ENCODE data around the gene PCNT.
"Not testable (repeated sequence)": the region's sequence is repeated elsewhere in the genome, so short reads cannot be mapped to it uniquely, and the experiment has no call there.

PCNT gene

DNA sequence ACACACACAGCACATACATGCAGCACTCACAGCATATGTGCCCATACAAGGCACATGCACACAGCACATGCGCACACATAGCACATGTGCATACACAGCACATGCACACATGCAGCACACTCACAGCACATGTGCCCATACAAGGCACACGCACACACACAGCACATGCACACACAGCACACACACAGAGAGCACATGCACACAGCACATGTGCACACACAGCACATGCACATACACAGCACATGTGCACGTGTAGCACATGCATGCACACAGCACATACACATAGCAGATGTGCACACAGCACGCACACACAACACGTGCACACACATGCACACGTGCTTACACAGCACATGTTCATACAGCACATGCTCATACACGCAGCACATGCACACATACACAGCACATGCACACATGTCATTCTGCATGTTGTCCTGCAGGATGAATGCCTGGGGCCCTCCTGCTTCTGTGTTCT lies 48.1 kb downstream of the PCNT start:
- Histone ChIP-seq H4K20me1 (ENCODE audit: control insufficient read depth, insufficient read depth, low read depth, low read length) (peaks cover 5% of the 10 kb centered on the region; the same call in 1 of the 2 replicates), H3K9me3 (ENCODE audit: control insufficient read depth, insufficient read depth, low read length) (no peaks in the 10 kb centered on the region; the same call in 1 of the 2 replicates), H3K79me2 (ENCODE audit: control insufficient read depth, low read length) (peaks cover 88% of the 10 kb centered on the region), H3F3A (ENCODE audit: control insufficient read depth, insufficient read depth) (no peaks in the 10 kb centered on the region), H3K4me1 (ENCODE audit: control insufficient read depth, low read length) (no peaks in the 10 kb centered on the region), H3K4me2 (ENCODE audit: low read length) (no peak overlapping the region), H3K27me3 (ENCODE audit: control insufficient read depth, low read length) (no peaks in the 10 kb centered on the region), H3K27ac (ENCODE audit: low read depth, low read length) (no peak overlapping the region), H3K4me3 (ENCODE audit: low read length) (no peak overlapping the region), H3K9me2 (replicated peaks; ENCODE audit: control insufficient read depth, low read length) (no peaks in the 10 kb centered on the region), H3K36me3 (ENCODE audit: control insufficient read depth, low read length) (peaks cover 60% of the 10 kb centered on the region)
- TF ChIP-seq, protein P1, sequence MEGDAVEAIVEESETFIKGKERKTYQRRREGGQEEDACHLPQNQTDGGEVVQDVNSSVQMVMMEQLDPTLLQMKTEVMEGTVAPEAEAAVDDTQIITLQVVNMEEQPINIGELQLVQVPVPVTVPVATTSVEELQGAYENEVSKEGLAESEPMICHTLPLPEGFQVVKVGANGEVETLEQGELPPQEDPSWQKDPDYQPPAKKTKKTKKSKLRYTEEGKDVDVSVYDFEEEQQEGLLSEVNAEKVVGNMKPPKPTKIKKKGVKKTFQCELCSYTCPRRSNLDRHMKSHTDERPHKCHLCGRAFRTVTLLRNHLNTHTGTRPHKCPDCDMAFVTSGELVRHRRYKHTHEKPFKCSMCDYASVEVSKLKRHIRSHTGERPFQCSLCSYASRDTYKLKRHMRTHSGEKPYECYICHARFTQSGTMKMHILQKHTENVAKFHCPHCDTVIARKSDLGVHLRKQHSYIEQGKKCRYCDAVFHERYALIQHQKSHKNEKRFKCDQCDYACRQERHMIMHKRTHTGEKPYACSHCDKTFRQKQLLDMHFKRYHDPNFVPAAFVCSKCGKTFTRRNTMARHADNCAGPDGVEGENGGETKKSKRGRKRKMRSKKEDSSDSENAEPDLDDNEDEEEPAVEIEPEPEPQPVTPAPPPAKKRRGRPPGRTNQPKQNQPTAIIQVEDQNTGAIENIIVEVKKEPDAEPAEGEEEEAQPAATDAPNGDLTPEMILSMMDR (IDR thresholded peaks at IDR 0.05; ENCODE audit: low read depth, low read length, poor library complexity, severe bottlenecking), result no peak
- no peak for TF ChIP-seq EZH2phosphoT487 (IDR thresholded peaks at IDR 0.05; ENCODE audit: borderline replicate concordance, low read length)

DNA sequence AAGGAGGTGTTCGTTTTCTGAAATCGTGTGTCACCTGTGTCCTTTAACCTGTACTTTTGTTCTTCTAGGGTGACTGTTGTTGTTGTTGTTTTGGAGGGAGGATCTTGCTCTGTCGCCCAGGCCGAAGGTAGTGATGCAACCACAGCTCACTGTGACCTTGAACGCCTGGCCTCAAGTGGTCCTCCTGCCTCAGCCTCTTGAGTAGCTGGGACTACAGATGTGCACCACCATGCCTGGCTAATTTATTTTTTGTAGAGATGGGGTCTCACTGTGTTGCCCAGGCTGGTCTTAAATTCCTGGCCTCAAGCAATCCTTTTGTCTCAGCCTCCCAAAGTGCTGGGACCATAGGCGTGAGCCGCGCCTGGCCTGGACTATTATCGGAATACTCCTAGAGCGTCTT lies 49.0 kb downstream of the PCNT start:
- Histone ChIP-seq H3K36me3 (ENCODE audit: control insufficient read depth, low read length) (peaks cover 60% of the 10 kb centered on the region), H3K79me2 (ENCODE audit: control insufficient read depth, low read length) (peaks cover 91% of the 10 kb centered on the region)
- H3K27ac ChIP-seq (ENCODE audit: low read depth, low read length); H3F3A ChIP-seq (ENCODE audit: control insufficient read depth, insufficient read depth); H3K4me3 ChIP-seq (ENCODE audit: low read length); H3K9me3 ChIP-seq (ENCODE audit: control insufficient read depth, insufficient read depth, low read length); H4K20me1 ChIP-seq (ENCODE audit: control insufficient read depth, insufficient read depth, low read depth, low read length); H3K4me1 ChIP-seq (ENCODE audit: control insufficient read depth, low read length); H3K4me2 ChIP-seq (ENCODE audit: low read length); H3K27me3 ChIP-seq (ENCODE audit: control insufficient read depth, low read length); H3K9me2 ChIP-seq (replicated peaks; ENCODE audit: control insufficient read depth, low read length): not testable (repeated sequence)

DNA sequence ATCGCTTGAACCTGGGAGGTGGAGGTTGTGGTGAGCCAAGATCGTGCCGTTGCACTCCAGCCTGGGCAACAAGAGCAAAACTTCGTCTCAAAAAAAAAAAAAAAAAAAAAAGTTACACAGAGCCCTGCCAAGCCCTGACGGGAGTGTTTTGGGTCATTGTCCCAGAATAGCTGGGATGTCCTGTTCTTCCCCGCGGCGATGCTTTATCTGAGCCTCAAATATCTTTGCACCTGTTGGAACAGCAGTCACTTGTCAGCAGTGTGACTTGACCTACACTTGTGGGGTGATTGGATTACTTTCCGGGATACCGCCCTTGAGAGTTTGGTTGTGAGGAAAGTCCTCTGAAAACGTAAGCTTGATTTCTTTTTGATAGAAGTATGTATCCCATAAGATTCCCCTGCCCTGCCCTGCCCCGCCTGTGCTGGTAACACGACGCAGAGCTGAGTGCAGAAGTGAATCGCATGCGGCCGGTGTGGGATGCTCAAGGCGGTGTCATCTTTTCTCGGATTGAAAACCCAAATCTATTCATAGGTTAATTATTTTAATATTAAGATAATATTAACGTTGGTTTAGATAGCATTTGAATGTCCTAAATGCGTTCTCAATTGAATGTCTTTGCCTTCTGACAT lies 50.9 kb downstream of the PCNT start:
- no peaks in the 10 kb centered on the region for H3K9me2 ChIP-seq (replicated peaks; ENCODE audit: control insufficient read depth, low read length)
- no peaks in the 10 kb centered on the region for H3K27me3 ChIP-seq (ENCODE audit: control insufficient read depth, low read length)
- H4K20me1 ChIP-seq (ENCODE audit: control insufficient read depth, insufficient read depth, low read depth, low read length), result no peaks in the 10 kb centered on the region
- H3K4me3 ChIP-seq (ENCODE audit: low read length), result no peak overlapping the region
- H3K4me1 ChIP-seq (ENCODE audit: control insufficient read depth, low read length), result no peaks in the 10 kb centered on the region
- peaks cover 63% of the 10 kb centered on the region for H3K36me3 ChIP-seq (ENCODE audit: control insufficient read depth, low read length)
- H3K27ac ChIP-seq (ENCODE audit: low read depth, low read length), result no peak overlapping the region
- peaks cover 92% of the 10 kb centered on the region for H3K79me2 ChIP-seq (ENCODE audit: control insufficient read depth, low read length)
- TF ChIP-seq EZH2phosphoT487 (IDR thresholded peaks at IDR 0.05; ENCODE audit: borderline replicate concordance, low read length), result no peak
- TF ChIP-seq, protein P1 (IDR thresholded peaks at IDR 0.05; ENCODE audit: low read depth, low read length, poor library complexity, severe bottlenecking), result no peak
- peaks cover 10% of the 10 kb centered on the region; the same call in 1 of the 2 replicates for H3K9me3 ChIP-seq (ENCODE audit: control insufficient read depth, insufficient read depth, low read length)
- no peak overlapping the region for H3K4me2 ChIP-seq (ENCODE audit: low read length)
- H3F3A ChIP-seq (ENCODE audit: control insufficient read depth, insufficient read depth), result no peaks in the 10 kb centered on the region

DNA sequence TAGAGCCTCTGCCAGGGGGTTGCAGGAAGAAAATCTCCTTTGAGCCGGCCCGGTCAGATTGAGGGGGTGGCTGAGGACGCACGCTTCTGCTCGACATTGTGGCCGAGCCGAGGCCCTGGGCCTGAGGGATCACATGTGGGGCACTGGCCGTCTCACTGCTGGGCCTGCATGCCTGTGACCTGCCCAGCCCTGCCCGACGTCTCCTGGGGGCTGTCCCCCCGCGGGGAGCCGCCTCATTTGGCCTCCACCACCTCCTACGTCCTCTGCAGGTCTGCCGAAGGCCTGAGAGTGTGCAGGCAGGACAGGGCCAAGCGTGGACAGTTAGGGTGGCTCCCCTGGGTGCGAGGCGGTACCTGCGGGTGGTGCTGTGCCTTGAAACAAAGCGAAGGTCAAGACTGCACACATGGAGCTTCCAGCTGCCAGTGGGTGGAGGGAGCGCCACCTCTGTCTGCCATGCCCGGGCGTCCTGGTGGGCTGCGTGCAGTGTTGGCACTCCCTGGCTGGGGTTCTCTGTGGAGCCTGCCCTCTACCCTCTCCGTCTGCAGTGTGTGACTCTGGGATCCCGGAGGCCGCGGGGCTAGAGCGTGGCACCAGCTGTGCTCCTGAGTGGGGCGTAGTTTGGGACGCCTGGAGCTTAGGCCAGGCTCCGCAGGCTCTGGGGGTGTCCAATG lies 51.7 kb downstream of the PCNT start:
- no peaks in the 10 kb centered on the region for H3K4me1 ChIP-seq (ENCODE audit: control insufficient read depth, low read length)
- H3K4me2 ChIP-seq (ENCODE audit: low read length), result no peak overlapping the region
- H3K4me3 ChIP-seq (ENCODE audit: low read length), result no peak overlapping the region
- H3K79me2 ChIP-seq (ENCODE audit: control insufficient read depth, low read length), result peaks cover 92% of the 10 kb centered on the region
- peaks cover 10% of the 10 kb centered on the region; the same call in 1 of the 2 replicates for H3K9me3 ChIP-seq (ENCODE audit: control insufficient read depth, insufficient read depth, low read length)
- no peaks in the 10 kb centered on the region for H3K9me2 ChIP-seq (replicated peaks; ENCODE audit: control insufficient read depth, low read length)
- no peak for TF ChIP-seq EZH2phosphoT487 (IDR thresholded peaks at IDR 0.05; ENCODE audit: borderline replicate concordance, low read length)
- TF ChIP-seq, protein P1 (IDR thresholded peaks at IDR 0.05; ENCODE audit: low read depth, low read length, poor library complexity, severe bottlenecking), result no peak
- H3K27ac ChIP-seq (ENCODE audit: low read depth, low read length), result no peak overlapping the region
- no peaks in the 10 kb centered on the region for H3K27me3 ChIP-seq (ENCODE audit: control insufficient read depth, low read length)
- H3K36me3 ChIP-seq (ENCODE audit: control insufficient read depth, low read length), result peaks cover 66% of the 10 kb centered on the region
- no peaks in the 10 kb centered on the region for H3F3A ChIP-seq (ENCODE audit: control insufficient read depth, insufficient read depth)
- no peaks in the 10 kb centered on the region for H4K20me1 ChIP-seq (ENCODE audit: control insufficient read depth, insufficient read depth, low read depth, low read length)

All from DOHH2 (cell line).